K562 (cell line): ENCODE data around the gene RELL2. TPM values are rescaled to one million over a fixed set of nuclear protein-coding genes. Genes with fewer than 3 reads are reported as not detected.
A peak's percentile ranks its signal among the peaks of the same experiment; 100 is the strongest.

ENCODE experiments used
- ATAC-seq: fragments of 200-7000 bp; cut with Tn5 transposase; 3 replicates; pipeline ENCODE4 v1.9.1; 2020; ENCODE audit warnings: moderate library complexity
- BruUV-seq: library from RNA; stranded (reverse); fragments of 400-500 nt; replicated peaks from 2 replicates; lab custom pipeline; 2021; lab: Mats Ljungman, UMichigan
- CTCF ChIA-PET: fragments of 300-600 bp; formaldehyde crosslinking; extraction: SDS; loops from one replicate; lab custom pipeline; 2021; ENCODE audit warnings: low intra/inter-chr PET ratio; lab: Yijun Ruan, JAX
- POLR2A ChIA-PET: fragments of 300-600, 350-650 bp; sonication (Branson Sonifier 250); formaldehyde crosslinking; extraction: SDS; loops from one replicate; lab custom pipeline; 2021; ENCODE audit warnings: antibody characterized with exemption, inconsistent platforms; lab: Yijun Ruan, JAX
- DNase-seq, 4 experiments: peaks; one replicate each; pipeline versions ENCODE4 v3.0.0 to v3.0.0-alpha.2; 2011 to 2018; ENCODE audit warnings: low spot score in 3 of 4, mixed read lengths in 3 of 4; ENCODE audit errors: extremely low read depth in 1 of 4
- FAIRE-seq: peaks from 2 replicates; lab custom pipeline; 2011; peaks lifted over from hg19 to GRCh38; lab: Jason Lieb, UNC
- H2AFZ ChIP-seq: 2 replicates; pipeline ENCODE4 v1.6.0; 2011; ENCODE audit warnings: low read depth, low read length, control low read depth, inconsistent platforms
- H3K27ac ChIP-seq: fragments of 200-600 bp; 3 replicates; pipeline ENCODE4 v1.8.0; 2011; ENCODE audit warnings: low read depth, mild to moderate bottlenecking, control low read depth, inconsistent platforms, low read length, moderate library complexity, mixed read lengths; ENCODE audit errors: extremely low read depth
- H3K27me3 ChIP-seq, 2 experiments: fragments of 300-600 bp in 1 of 2; 2 replicates in 1 of 2; 3 replicates in 1 of 2; pipeline versions ENCODE4 v1.6.0 to v1.8.0; 2011; ENCODE audit warnings: inconsistent platforms in 2 of 2, low read length in 2 of 2, mild to moderate bottlenecking in 1 of 2, mixed read lengths in 1 of 2, moderate library complexity in 1 of 2; ENCODE audit not compliant: control insufficient read depth in 2 of 2, insufficient read depth in 2 of 2
- H3K36me3 ChIP-seq: fragments of 300-600 bp; 3 replicates; pipeline ENCODE4 v1.8.0; 2011; ENCODE audit warnings: mild to moderate bottlenecking, low read length, inconsistent platforms; ENCODE audit not compliant: control insufficient read depth, insufficient read depth
- H3K4me1 ChIP-seq, 2 experiments: fragments of 200-600 bp in 1 of 2; replicated peaks in 1 of 2; 2 replicates in 1 of 2; 3 replicates in 1 of 2; pipeline versions ENCODE4 v1.5.1 to v1.8.0; 2011; ENCODE audit warnings: inconsistent platforms in 2 of 2, low read length in 2 of 2, mild to moderate bottlenecking in 1 of 2, mixed read lengths in 1 of 2, moderate library complexity in 1 of 2; ENCODE audit not compliant: control insufficient read depth in 2 of 2, insufficient read depth in 2 of 2
- H3K4me2 ChIP-seq: 2 replicates; pipeline ENCODE4 v1.6.1; 2011; ENCODE audit warnings: low read length, control low read depth, inconsistent platforms, mixed read lengths; ENCODE audit not compliant: insufficient read depth
- H3K4me3 ChIP-seq: fragments of 200-600 bp; sonication (generic), shearing (Covaris generic); 2 replicates; pipeline ENCODE4 v1.5.1; 2016; ENCODE audit warnings: control low read depth, inconsistent platforms
- H3K79me2 ChIP-seq: fragments of 200-600 bp; 3 replicates; pipeline ENCODE4 v1.8.0; 2011; ENCODE audit warnings: low read length, inconsistent platforms; ENCODE audit not compliant: control insufficient read depth, insufficient read depth
- H3K9ac ChIP-seq, 2 experiments: 2 replicates each; pipeline versions ENCODE4 v1.6.0 to v1.6.1; 2011; ENCODE audit warnings: low read depth in 2 of 2, low read length in 2 of 2, control low read depth in 1 of 2, inconsistent platforms in 1 of 2, mild to moderate bottlenecking in 1 of 2, mixed read lengths in 1 of 2; ENCODE audit not compliant: insufficient read depth in 1 of 2
- H3K9me1 ChIP-seq: one replicate; pipeline ENCODE4 v1.6.0; 2011; ENCODE audit warnings: inconsistent platforms, mild to moderate bottlenecking, low read length, moderate library complexity; ENCODE audit not compliant: control insufficient read depth, insufficient read depth
- H3K9me3 ChIP-seq: replicated peaks from 2 replicates; pipeline ENCODE4 v1.5.1; 2011; ENCODE audit warnings: low read depth, low read length, inconsistent platforms; ENCODE audit not compliant: control insufficient read depth, insufficient read depth
- H4K20me1 ChIP-seq: replicated peaks from 2 replicates; pipeline ENCODE4 v1.6.1; 2011; ENCODE audit warnings: low read length, inconsistent platforms, mixed read lengths; ENCODE audit not compliant: control insufficient read depth, insufficient read depth
- ARID3A ChIP-seq: IDR thresholded peaks from 2 replicates; pipeline ENCODE4 v1.6.1; 2012; ENCODE audit warnings: low read depth, low read length, improper control_type of control experiment, borderline replicate concordance
- CXXC5 ChIP-seq: fragments of 250-450 bp; sonication (Bioruptor Pico); IDR thresholded peaks from 2 replicates; pipeline ENCODE4 v1.8.0; 2022; ENCODE audit warnings: inconsistent platforms, mild to moderate bottlenecking, moderate library complexity
- EGR1 ChIP-seq: fragments of 450-650 bp; conservative IDR thresholded peaks from 2 replicates; pipeline ENCODE4 v1.6.1; 2017; ENCODE audit warnings: mild to moderate bottlenecking
- GATA2 ChIP-seq: sonication (generic); formaldehyde crosslinking; IDR thresholded peaks from 2 replicates; pipeline ENCODE4 v1.4.0; 2020; ENCODE audit warnings: mild to moderate bottlenecking, missing genetic modification reagents
- HMG20A ChIP-seq: fragments of 450-650 bp; formaldehyde crosslinking; conservative IDR thresholded peaks from 2 replicates; pipeline ENCODE4 v1.4.0; 2020; ENCODE audit warnings: mild to moderate bottlenecking, mixed read lengths
- KAT2B ChIP-seq: IDR thresholded peaks from one replicate; pipeline ENCODE4 v1.6.1; 2012; ENCODE audit warnings: low read depth, mild to moderate bottlenecking, control low read depth, inconsistent platforms, low read length, moderate library complexity
- NR2C1 ChIP-seq, 2 experiments: fragments of 450-650 bp; IDR thresholded peaks; 2 replicates each; pipeline ENCODE4 v1.6.1; 2017; ENCODE audit warnings: mild to moderate bottlenecking in 2 of 2, antibody characterized with exemption in 1 of 2, inconsistent platforms in 1 of 2, missing compliant biosample characterization in 1 of 2, missing genetic modification characterization in 1 of 2
- PCBP2 ChIP-seq: fragments of 200-400 bp; formaldehyde crosslinking; IDR thresholded peaks from 2 replicates; pipeline ENCODE4 v1.6.1; 2018; ENCODE audit warnings: low read length, low read depth, mild to moderate bottlenecking, moderate library complexity; ENCODE audit not compliant: poor library complexity, severe bottlenecking
- PREB ChIP-seq: sonication (generic); formaldehyde crosslinking; IDR thresholded peaks from 2 replicates; pipeline ENCODE4 v1.8.1; 2023; ENCODE audit warnings: mild to moderate bottlenecking, missing genetic modification reagents
- RBFOX2 ChIP-seq: fragments of 200-400 bp; formaldehyde crosslinking; IDR thresholded peaks from 2 replicates; pipeline ENCODE4 v1.6.1; 2017; ENCODE audit warnings: low read depth, mild to moderate bottlenecking, low read length, moderate library complexity
- TEAD2 ChIP-seq: fragments of 450-650 bp; IDR thresholded peaks from 2 replicates; pipeline ENCODE4 v1.6.1; 2016; ENCODE audit warnings: missing genetic modification characterization, control low read depth, missing compliant biosample characterization
- ZNF609 ChIP-seq: sonication (generic); formaldehyde crosslinking; IDR thresholded peaks from 2 replicates; pipeline ENCODE4 v1.8.1; 2023; ENCODE audit warnings: missing genetic modification reagents, mild to moderate bottlenecking, borderline replicate concordance
- in situ Hi-C: fragments of 300-500 bp; cut with MboI; formaldehyde crosslinking; loops from 4 replicates; pipeline ENCODE4 v1.15.0; 2018; ENCODE audit warnings: inconsistent platforms, mixed read lengths
- intact Hi-C: fragments of 100-400 bp; cut with micrococcal nuclease; formaldehyde crosslinking; loops from 2 replicates; pipeline ENCODE4 v1.14.2; 2022
- polyA plus RNA-seq, 8 experiments: library from polyadenylated mRNA; depleted of rRNA in 4 of 8; stranded (reverse) in 5 of 8; unstranded in 3 of 8; fragments of >200 nt; fragmentation: Nextera tagmentation in 2 of 8; fragmentation: Illumina TruSeq in 1 of 8; extraction: Ambion mirVana in 2 of 8; extraction: Trizol in 1 of 8; gene quantifications; 2 replicates each; pipeline versions ENCODE4 v1.2.1 to v1.2.3, GENCODE V29; 2011 to 2014; ENCODE audit warnings: inconsistent platforms in 1 of 8, missing spikeins in 1 of 8
- total RNA-seq, 7 experiments: library from RNA; depleted of rRNA in 6 of 7; stranded (reverse); fragments of >200 nt in 6 of 7; fragmentation: Illumina TruSeq in 2 of 7; extraction: Trizol in 2 of 7; gene quantifications; 2 replicates each; pipeline versions ENCODE4 v1.2.1 to v1.2.3, GENCODE V29; 2011 to 2021; ENCODE audit warnings: low replicate concordance in 1 of 7
- TF ChIP-seq, protein P1 (sequence below), 2 experiments: fragments of 250-450 bp in 1 of 2; fragments of 450-650 bp in 1 of 2; sonication (Bioruptor Pico) in 1 of 2; IDR thresholded peaks; 2 replicates each; pipeline versions ENCODE4 v1.6.1 to v1.8.0; 2016 to 2021; ENCODE audit warnings: mild to moderate bottlenecking in 2 of 2, moderate library complexity in 2 of 2, missing compliant biosample characterization in 1 of 2, missing genetic modification characterization in 1 of 2

RELL2 gene
- total and polyA plus RNA-seq, 9 of the 15 experiments (the other 6 are each of a cell fraction or from before 2014, with no cell fraction given), result 0.06 to 36.0 (median 14.3) TPM

GRCh38 chr5:141613344-141613743 lies 23.5 kb upstream of the RELL2 start:
- Histone ChIP-seq H3K4me2 (peak overlapping the region; percentile 53), H3K27me3 (no peaks in the 10 kb centered on the region), H3K36me3 (peaks cover 66% of the 10 kb centered on the region), H3K9me1 (no peaks in the 10 kb centered on the region), H3K79me2 (peaks cover 99% of the 10 kb centered on the region)
- POLR2A ChIA-PET, result interaction anchor here (0.8 kb wide), 1 partner anchor 21 kb away, joined by 3 read pairs; no protein-coding TSS in a partner anchor
- peak; percentile 15; the same call in 1 of the 3 replicates for ATAC-seq
- intact Hi-C loops, result loop anchor here (1.0 to 10.0 kb wide), 2 partner anchors 8 to 1499 kb away; partner anchors contain the start of gene PURA
- TF ChIP-seq GATA2 (CRISPR knock-in tag) (no peak), EGR1 (peak; percentile 56), ZNF609 (no peak), PCBP2 (no peak), TEAD2 (tag) (no peak), PREB (CRISPR knock-in tag) (no peak), HMG20A (CRISPR knock-in tag) (no peak), NR2C1 (IDR thresholded peaks at IDR 0.05) (no peak), NR2C1 (tag; IDR thresholded peaks at IDR 0.05) (no peak), RBFOX2 (0 out of 2 replicates have a peak, but pooled peaks have one; percentile 3), KAT2B (no peak), CXXC5 (CRISPR knock-in tag) (no peak), ARID3A (no peak)
- TF ChIP-seq, protein P1, sequence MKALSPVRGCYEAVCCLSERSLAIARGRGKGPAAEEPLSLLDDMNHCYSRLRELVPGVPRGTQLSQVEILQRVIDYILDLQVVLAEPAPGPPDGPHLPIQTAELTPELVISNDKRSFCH (CRISPR knock-in tag; IDR thresholded peaks at IDR 0.05), result no peak
- TF ChIP-seq, protein P1 (tag; IDR thresholded peaks at IDR 0.05), result 0 out of 2 replicates have a peak, but pooled peaks have one; percentile 22
- TF ChIP-seq, all 486 proteins: peak for 3
- BruUV-seq, result no TSS peak
- Histone ChIP-seq H4K20me1 (no peaks in the 10 kb centered on the region), H2AFZ (no peak overlapping the region), H3K9me3 (no peaks in the 10 kb centered on the region), H3K4me1 (peaks cover 0 to 19% of the 10 kb centered on the region in 2 experiments; a peak in 3 of 5 replicates), H3K4me3 (peak overlapping the region; percentile 9), H3K27ac (peak overlapping the region; percentile 32; the same call in 2 of the 3 replicates), H3K9ac (peak overlapping the region in 1 of 2 experiments; percentile 54; a peak in 2 of 4 replicates)
- CTCF ChIA-PET, result interaction anchor here (0.6 kb wide), 1 partner anchor 293 kb away, joined by 3 read pairs; the partner anchor contains the start of gene TAF7
- DNase-seq (no peak), FAIRE-seq (no peak)
- in situ Hi-C loops, result no loop called here
